DMS 273 (cell line): Measurements from ENCODE around the gene PGA5.
A peak's percentile ranks its signal among the peaks of the same experiment; 100 is the strongest.
"Not testable (repeated sequence)": the region's sequence is repeated elsewhere in the genome, so short reads cannot be mapped to it uniquely, and the experiment has no call there.

Experiments used
- DNase-seq: peaks from one replicate; lab custom pipeline; 2025; ENCODE audit not compliant: unreplicated experiment; lab: John Stamatoyannopoulos, UW

Gene PGA5

DNA sequence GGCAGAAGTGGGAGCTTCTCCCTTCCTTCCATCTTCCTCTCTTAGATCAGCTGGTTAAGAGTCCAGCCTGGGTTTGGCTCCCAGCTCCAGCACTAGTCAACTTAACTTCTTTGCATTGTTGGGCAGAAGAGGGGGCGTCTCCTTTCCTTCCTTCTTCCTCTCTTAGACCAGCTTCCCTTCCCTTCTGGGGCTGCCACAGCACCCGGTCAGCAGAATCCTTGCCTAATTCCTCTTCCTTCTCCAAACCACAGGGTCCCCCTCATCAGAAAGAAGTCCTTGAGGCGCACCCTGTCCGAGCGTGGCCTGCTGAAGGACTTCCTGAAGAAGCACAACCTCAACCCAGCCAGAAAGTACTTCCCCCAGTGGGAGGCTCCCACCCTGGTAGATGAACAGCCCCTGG is 18.3 kb upstream of the PGA5 start:
- DNase-seq = not testable (repeated sequence)

DNA sequence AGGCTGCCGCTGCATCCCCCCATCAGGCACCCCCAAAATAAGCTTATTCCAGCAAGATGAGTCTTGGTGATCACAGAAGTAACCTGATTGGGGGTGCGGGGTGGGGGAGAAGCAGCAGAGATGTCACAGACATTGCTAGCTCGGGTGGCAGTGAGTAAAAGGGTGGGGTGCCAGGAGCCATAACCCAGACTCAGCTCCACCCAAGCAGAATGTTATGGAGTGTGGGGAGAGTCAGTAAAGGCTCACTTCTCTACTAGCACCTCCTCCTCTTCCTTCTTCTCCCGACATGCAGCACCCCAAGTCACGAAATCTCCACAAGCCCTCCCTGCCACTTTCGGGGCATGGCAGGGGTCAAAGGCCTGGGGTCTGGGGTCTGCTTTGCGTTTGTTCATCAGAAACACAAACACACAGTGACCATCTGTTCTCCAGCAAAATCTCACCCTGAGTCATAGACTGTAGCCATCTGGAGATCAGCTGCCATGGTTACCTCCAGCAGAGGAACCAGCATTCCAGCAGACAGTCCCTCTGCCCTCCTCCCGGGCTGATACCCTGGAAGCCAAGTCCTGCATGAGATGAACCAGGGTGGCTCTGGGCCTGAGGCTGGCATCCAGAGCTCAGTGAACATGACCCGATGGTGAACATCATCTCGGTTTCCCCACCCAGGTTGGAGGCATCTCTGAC is 14.4 kb upstream of the PGA5 start:
- not testable (repeated sequence) for DNase-seq

DNA sequence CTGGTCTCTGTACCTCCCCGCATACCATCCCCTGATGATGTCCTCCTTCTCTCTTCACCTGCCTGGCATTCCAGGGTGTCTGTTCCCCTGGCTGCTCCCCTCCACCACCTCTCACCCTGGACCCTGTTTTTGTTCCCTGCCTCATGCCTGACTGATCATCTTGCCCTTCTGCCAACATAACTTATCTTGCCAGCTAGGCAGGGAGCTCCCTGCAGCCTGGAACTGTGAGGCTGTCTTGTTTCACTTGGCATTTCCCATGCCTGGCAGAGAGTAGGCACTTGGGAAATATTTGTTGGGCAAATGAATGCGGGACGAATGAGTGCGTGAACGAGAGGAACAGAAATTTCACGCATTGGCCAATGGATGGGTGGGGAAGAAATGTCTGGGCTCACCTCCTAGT is 11.5 kb upstream of the PGA5 start:
- DNase-seq = not testable (repeated sequence)

- not testable (repeated sequence) for DNase-seq
Measured at GRCh38 chr11:61231033-61231432, 9.9 kb upstream of the PGA5 start.

- DNase-seq = not testable (repeated sequence)
Measured at GRCh38 chr11:61231585-61231984, 9.4 kb upstream of the PGA5 start.

DNA sequence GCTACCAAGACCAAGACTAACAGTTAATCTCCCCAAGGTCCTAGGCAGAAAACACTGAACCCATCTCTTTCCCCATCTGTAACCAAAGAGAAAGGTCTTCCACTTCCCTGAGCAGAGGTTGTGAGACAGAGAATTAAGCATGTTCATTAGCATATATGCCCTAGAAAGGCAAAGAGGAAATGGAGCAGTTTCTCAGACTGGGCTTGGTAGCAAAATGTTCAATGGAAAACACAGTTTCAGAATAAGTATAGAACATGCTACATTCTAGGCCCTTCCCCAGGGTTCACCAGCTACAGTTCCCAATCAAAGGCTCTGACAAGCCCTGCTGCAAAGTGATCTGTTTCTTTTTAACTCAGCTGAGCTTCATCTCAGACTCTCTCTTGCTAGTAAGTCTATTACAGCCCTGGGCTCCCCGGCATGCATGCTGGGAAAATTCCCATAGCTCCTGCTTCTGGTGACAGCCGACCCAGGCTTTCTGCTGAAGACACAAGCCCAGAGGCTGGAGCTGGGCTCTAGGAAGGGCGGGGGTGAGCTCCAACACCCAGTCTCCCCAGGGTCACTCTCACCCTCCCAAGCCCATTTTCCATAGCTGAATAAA is 8.3 kb upstream of the PGA5 start:
- DNase-seq = not testable (repeated sequence)

DNA sequence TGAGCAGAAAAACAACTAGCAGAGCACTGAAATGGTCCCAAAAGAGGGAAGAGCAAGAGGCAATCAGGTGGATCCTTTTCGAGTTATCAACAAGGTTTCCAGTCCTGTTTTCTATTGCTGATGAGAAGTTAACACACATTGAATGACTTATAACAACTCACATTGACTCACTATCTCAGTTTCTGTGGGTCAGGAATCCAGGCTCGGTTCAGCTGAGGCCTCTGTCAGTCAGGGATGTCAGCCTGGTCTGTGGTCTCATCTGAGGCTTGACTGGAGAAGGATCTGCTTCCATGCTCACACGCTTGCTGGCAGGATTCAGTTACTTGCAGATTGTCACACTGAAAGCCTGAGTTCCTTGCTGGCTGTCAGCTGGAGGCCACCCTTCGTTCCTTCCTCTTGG is 3.8 kb upstream of the PGA5 start:
- not testable (repeated sequence) for DNase-seq

DNA sequence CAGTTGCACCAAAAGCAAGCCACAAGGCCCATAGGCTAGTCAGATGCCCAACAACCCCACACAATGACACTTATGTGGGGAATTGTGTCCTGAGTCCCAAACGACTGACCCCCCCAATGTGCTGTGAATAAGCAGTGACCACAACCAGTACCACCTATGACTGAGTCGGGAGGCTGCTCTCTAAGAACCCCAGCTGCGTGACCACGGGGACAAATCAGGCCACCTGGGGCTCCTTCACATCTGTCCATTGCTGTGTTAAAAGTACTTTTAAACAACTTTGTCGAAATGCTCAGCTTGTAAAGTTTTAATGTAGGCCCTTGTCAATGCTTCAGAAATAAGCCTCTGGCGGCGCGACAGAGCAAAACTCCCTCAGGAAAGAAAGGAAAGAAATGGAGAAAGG is 687 bp upstream of the PGA5 start:
- not testable (repeated sequence) for DNase-seq

DNA sequence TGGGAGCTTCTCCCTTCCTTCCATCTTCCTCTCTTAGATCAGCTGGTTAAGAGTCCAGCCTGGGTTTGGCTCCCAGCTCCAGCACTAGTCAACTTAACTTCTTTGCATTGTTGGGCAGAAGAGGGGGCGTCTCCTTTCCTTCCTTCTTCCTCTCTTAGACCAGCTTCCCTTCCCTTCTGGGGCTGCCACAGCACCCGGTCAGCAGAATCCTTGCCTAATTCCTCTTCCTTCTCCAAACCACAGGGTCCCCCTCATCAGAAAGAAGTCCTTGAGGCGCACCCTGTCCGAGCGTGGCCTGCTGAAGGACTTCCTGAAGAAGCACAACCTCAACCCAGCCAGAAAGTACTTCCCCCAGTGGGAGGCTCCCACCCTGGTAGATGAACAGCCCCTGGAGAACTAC is 551 bp downstream of the PGA5 start:
- not testable (repeated sequence) for DNase-seq

- not testable (repeated sequence) for DNase-seq
Measured at GRCh38 chr11:61245284-61245964, 4.4 kb downstream of the PGA5 start.

DNA sequence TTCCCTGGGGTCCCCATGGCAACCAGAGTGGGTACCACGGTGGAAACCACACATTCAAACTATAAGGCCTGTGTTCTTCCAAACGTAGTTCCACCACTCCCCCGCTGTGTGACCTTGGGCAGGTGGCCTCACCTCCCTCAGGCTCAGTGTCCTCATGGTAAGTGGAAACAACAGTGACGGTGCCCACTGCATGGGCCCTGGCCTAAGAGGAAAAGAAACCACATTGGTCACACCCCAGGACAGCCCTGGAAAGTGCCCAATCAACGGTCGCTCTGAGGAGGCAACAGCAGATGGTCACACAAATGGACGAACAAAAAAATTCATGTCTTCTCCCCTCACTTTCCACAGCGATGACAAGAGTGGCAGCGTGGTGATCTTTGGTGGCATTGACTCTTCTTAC is 7.1 kb downstream of the PGA5 start:
- DNase-seq = not testable (repeated sequence)

DNA sequence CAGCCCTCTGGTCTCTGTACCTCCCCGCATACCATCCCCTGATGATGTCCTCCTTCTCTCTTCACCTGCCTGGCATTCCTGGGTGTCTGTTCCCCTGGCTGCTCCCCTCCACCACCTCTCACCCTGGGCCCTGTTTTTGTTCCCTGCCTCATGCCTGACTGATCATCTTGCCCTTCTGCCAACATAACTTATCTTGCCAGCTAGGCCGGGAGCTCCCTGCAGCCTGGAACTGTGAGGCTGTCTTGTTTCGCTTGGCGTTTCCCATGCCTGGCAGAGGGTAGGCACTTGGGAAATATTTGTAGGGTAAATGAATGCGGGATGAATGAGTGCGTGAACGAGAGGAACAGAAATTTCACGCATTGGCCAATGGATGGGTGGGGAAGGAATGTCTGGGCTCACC is 8.2 kb downstream of the PGA5 start:
- peak; percentile 33 for DNase-seq

DNA sequence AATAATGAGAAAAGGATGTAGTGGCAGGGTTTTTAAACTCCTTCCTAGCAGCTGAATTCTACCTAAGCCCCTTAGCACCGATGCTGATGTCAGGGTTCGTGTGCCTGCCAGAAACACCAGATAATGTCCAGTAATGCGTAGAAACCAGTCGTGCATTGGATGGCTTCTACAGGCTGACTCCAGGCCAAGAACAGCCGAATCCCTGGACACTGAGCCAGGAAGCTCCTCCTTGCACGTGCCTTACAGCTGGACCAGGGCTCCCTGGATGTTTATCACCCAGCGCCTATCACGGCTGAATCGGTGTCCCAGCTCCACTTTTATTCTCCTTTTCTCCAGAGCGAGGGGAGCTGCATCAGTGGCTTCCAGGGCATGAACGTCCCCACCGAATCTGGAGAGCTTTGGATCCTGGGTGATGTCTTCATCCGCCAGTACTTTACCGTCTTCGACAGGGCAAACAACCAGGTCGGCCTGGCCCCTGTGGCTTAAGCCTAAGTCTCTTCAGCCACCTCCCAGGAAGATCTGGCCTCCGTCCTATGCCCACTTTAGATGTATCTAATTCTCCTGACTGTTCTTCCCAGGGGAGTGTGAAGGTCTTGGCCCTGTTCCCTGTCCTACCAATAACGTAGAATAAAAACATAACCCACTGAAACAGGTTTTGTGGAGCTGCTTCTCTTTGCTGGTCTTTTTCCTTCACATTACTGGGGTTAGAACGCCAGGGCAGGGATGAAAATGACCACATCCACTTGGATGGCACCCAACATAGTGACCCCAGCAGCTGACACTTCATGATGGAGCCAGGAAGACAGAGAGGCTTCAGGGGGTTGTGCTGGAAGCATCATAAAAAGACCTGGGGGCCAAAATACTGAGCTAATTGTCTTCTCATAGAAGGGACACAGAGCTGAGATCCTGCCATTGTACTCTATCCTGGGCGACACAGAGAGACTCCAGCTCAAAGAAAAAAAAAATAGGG is 10.1 kb downstream of the PGA5 start:
- not testable (repeated sequence) for DNase-seq

GRCh38 chr11:61252332-61252731 is 11.4 kb downstream of the PGA5 start:
- DNase-seq = peak; percentile 48

DNA sequence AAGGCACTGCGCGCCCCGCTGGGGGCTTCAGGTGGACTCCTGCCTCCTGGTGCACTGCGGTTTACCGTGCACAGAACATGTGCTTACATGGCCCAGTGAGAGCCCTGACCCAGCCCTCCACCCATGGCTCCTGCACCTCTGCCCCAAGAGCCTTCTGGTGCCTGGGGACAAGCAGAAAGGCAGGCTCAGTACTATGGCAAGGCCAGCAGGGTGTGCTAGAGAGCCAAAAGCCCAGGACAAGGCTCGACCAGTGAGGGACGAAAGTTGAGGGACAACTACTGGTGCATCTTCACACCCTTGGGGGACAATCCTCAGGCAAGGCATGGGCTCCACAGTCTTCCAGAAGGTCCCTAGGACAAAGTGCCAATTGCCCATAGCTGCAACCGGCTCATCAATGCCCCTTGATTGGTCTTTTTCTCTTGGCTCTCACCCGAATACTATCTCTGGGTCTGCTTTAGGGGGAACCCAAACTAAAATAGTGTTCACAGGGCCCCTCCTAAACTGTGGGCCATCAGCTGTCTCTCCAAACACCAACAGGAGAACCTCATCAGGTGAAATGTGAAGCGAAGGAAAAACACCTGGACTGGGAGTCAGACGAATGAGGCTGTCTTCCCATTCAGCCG is 13.5 kb downstream of the PGA5 start:
- DNase-seq = peak; percentile 66

- no peak for DNase-seq
Measured at GRCh38 chr11:61256710-61257482, 15.9 kb downstream of the PGA5 start.

DNA sequence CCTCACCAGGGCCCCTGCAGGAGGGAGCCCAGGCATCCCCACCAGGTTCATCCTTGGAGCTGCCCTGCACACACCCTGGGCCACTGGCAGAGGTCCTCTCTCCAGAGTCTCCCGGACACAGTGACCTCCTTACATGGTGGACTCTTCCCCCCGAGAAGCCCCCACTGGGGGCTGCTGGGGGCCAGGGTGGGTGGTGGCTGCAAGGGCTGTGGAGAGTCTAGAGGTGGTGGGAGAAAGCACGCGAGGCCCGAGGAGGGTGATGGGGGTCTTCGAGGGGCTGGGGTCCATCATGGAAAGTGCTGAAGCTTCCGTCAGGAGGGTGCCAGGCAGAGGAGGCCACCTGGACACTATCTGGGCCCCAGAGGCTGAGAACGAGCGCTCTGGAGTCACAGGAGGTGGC is 17.6 kb downstream of the PGA5 start:
- DNase-seq = no peak

DNA sequence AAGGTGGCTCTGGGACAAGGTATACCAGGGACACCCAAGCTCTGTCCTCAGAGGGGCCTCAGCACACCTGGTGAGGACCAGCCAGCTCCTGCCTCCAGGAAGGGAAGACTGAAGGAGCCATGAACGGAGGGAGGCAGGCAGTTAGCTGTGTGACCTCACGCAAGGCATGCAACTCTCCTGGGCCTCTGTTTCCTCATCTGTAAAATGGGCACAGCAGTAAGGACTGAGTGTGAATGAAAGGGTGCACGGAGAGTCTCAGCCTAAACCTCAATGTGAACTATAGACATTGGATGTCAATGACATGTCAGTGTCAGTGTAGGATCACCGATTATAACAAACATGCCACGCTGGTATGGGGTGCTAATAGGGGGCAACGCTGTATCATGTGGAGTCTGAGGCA is 18.4 kb downstream of the PGA5 start:
- DNase-seq = no peak

GRCh38 chr11:61264371-61264770 is 23.4 kb downstream of the PGA5 start:
- no peak for DNase-seq

DNA sequence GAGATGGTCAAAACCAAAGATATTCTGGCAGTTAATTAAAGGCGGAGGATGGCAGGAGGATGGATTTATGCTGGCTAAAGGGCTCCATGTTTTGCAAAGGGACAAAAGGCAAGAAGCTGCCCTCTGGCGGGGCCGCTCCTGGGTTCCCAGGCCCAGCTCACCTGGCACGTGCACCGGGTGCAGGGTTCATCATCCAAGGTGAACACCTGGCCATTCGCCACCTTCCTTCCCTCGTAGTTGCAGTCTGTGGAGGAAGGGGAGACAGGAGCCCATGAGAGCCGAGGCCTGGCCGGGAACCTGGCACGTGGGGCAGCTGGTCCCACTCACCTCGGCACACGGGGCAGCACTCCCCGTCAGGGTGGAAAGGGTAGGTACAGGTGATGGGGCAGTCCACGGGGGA is 23.8 kb downstream of the PGA5 start:
- DNase-seq = no peak
